ENCODE data around the gene SOX13. TPM values are rescaled to one million over a fixed set of nuclear protein-coding genes. Genes with fewer than 3 reads are reported as not detected.

Gene SOX13
- total and polyA plus RNA-seq, 9 donors: 12.0 to 43.0 (median 21.8) TPM

GRCh38 chr1:204065986-204066300, 7.0 kb upstream of the SOX13 start:
- 93 to 94% (median 94%) methylated on average over 7 of the region's 7 CpGs for WGBS, 3 donors
- Histone ChIP-seq H3K9me3 (no peaks in the 10 kb centered on the region), H3K4me3 (no peak overlapping the region), H3K27me3 (no peaks in the 10 kb centered on the region), H3K27ac (no peak overlapping the region), H3K36me3 (no peaks in the 10 kb centered on the region), H3K4me1 (ENCODE audit: insufficient read depth) (no peaks in the 10 kb centered on the region)
- TF ChIP-seq CTCF (IDR thresholded peaks at IDR 0.05) (no peak), POLR2A (IDR thresholded peaks at IDR 0.05) (no peak), EP300 (IDR thresholded peaks at IDR 0.05) (no peak)
- intact Hi-C loops (cut with DNase I): no loop called here
- no peak for DNase-seq

- H3K9me3 ChIP-seq: no peaks in the 10 kb centered on the region
- no peaks in the 10 kb centered on the region for H3K36me3 ChIP-seq
- H3K4me1 ChIP-seq (ENCODE audit: insufficient read depth): no peaks in the 10 kb centered on the region
- intact Hi-C loops (cut with DNase I): no loop called here
- no peak overlapping the region for H3K4me3 ChIP-seq
- 89 to 93% (median 93%) methylated on average over 5 of the region's 5 CpGs for WGBS, 3 donors
- DNase-seq: no peak
- TF ChIP-seq POLR2A (IDR thresholded peaks at IDR 0.05) (no peak), CTCF (IDR thresholded peaks at IDR 0.05) (no peak)
- no peak overlapping the region for H3K27ac ChIP-seq
- H3K27me3 ChIP-seq: no peaks in the 10 kb centered on the region
Measured at GRCh38 chr1:204067935-204068334, 5.0 kb upstream of the SOX13 start.

GRCh38 chr1:204069887-204070286, 3.0 kb upstream of the SOX13 start:
- Histone ChIP-seq H3K4me3 (no peak overlapping the region), H3K36me3 (no peaks in the 10 kb centered on the region), H3K27me3 (no peaks in the 10 kb centered on the region), H3K9me3 (no peaks in the 10 kb centered on the region), H3K4me1 (ENCODE audit: insufficient read depth) (no peaks in the 10 kb centered on the region), H3K27ac (no peak overlapping the region)
- no peak for DNase-seq
- WGBS, 3 donors: 72 to 94% (median 91%) methylated on average over 1 of the region's 1 CpG
- TF ChIP-seq POLR2A (IDR thresholded peaks at IDR 0.05): no peak
- no peak for TF ChIP-seq CTCF (IDR thresholded peaks at IDR 0.05)
- no peak for TF ChIP-seq EP300 (IDR thresholded peaks at IDR 0.05)
- intact Hi-C loops (cut with DNase I): loop anchor here in 1 of 4 donors (10.0 kb wide), 1 partner anchor 55 kb away; no protein-coding TSS in a partner anchor

- no peaks in the 10 kb centered on the region for H3K27me3 ChIP-seq
- no peaks in the 10 kb centered on the region for H3K9me3 ChIP-seq
- H3K27ac ChIP-seq: no peak overlapping the region
- H3K36me3 ChIP-seq: no peaks in the 10 kb centered on the region
- TF ChIP-seq POLR2A (IDR thresholded peaks at IDR 0.05) (no peak), CTCF (IDR thresholded peaks at IDR 0.05) (no peak), EP300 (IDR thresholded peaks at IDR 0.05) (no peak)
- WGBS, 3 donors: 85 to 95% (median 89%) methylated on average over 6 of the region's 6 CpGs
- DNase-seq: no peak
- intact Hi-C loops (cut with DNase I): loop anchor here in 1 of 4 donors (10.0 kb wide), 1 partner anchor 54 kb away; no protein-coding TSS in a partner anchor
- peaks cover 2% of the 10 kb centered on the region for H3K4me1 ChIP-seq (ENCODE audit: insufficient read depth)
- no peak overlapping the region for H3K4me3 ChIP-seq
Measured at GRCh38 chr1:204070895-204071294, 2.0 kb upstream of the SOX13 start.
